Gastroesophageal sphincter (tissue), 3 donors: ENCODE measurements around the gene PPM1N.
A peak's percentile ranks its signal among the peaks of the same experiment; 100 is the strongest.

Experiments
- CTCF ChIP-seq, 4 experiments: fragments of 200-600 bp in 2 of 4; fragments of 450-650 bp in 2 of 4; sonication (generic) in 1 of 4; IDR thresholded peaks; one replicate each; pipeline ENCODE4 v1.5.1; 2017 to 2019; ENCODE audit warnings: antibody characterized with exemption in 4 of 4, mild to moderate bottlenecking in 2 of 4, moderate library complexity in 2 of 4
- EP300 ChIP-seq: sonication (generic); formaldehyde crosslinking; IDR thresholded peaks from one replicate; pipeline ENCODE4 v1.6.1; 2017; ENCODE audit warnings: antibody characterized with exemption, mild to moderate bottlenecking
- POLR2A ChIP-seq, 2 donors: fragments of 450-650 bp; IDR thresholded peaks; one replicate each; pipeline ENCODE4 v1.6.1; 2017; ENCODE audit warnings: antibody characterized with exemption in 2 of 2, mild to moderate bottlenecking in 2 of 2, moderate library complexity in 1 of 2
- POLR2AphosphoS5 ChIP-seq: sonication (generic); formaldehyde crosslinking; IDR thresholded peaks from one replicate; pipeline ENCODE4 v1.6.1; 2017; ENCODE audit warnings: antibody characterized with exemption

- no peak for TF ChIP-seq CTCF (IDR thresholded peaks at IDR 0.05)
- peak; percentile 36 for TF ChIP-seq POLR2AphosphoS5
- TF ChIP-seq POLR2A (IDR thresholded peaks at IDR 0.05), result no peak
- no peak for TF ChIP-seq EP300
These were observed 30.0 kb downstream of the PPM1N start for GRCh38 chr19:45528149-45528743.
